Measurements from ENCODE around the gene FAM174B.

Gene FAM174B

GRCh38 chr15:92636908-92637481 lies 18.6 kb downstream of the FAM174B start:
- no peak for DNase-seq (ENCODE audit: low read depth)
- no peak overlapping the region for H3K4me3 ChIP-seq (replicated peaks; ENCODE audit: low read depth, low read length)
- TF ChIP-seq CTCF (IDR thresholded peaks at IDR 0.05; ENCODE audit: low read length, missing control alignments) = no peak

GRCh38 chr15:92636401-92636907 lies 19.1 kb downstream of the FAM174B start:
- H3K4me3 ChIP-seq (replicated peaks; ENCODE audit: low read depth, low read length) = no peak overlapping the region
- TF ChIP-seq CTCF (IDR thresholded peaks at IDR 0.05; ENCODE audit: low read length, missing control alignments) = no peak
- no peak for DNase-seq (ENCODE audit: low read depth)

GRCh38 chr15:92634671-92635201 lies 20.8 kb downstream of the FAM174B start:
- no peak for DNase-seq (ENCODE audit: low read depth)
- TF ChIP-seq CTCF (IDR thresholded peaks at IDR 0.05; ENCODE audit: low read length, missing control alignments) = no peak
- no peak overlapping the region for H3K4me3 ChIP-seq (replicated peaks; ENCODE audit: low read depth, low read length)

- H3K4me3 ChIP-seq (replicated peaks; ENCODE audit: low read depth, low read length) = no peak overlapping the region
- no peak for TF ChIP-seq CTCF (IDR thresholded peaks at IDR 0.05; ENCODE audit: low read length, missing control alignments)
- no peak for DNase-seq (ENCODE audit: low read depth)
Measured at GRCh38 chr15:92634060-92634459, 21.5 kb downstream of the FAM174B start.

- no peak overlapping the region for H3K4me3 ChIP-seq (replicated peaks; ENCODE audit: low read depth, low read length)
- DNase-seq (ENCODE audit: low read depth) = no peak
- no peak for TF ChIP-seq CTCF (IDR thresholded peaks at IDR 0.05; ENCODE audit: low read length, missing control alignments)
Measured at GRCh38 chr15:92633418-92633817, 22.2 kb downstream of the FAM174B start.

- TF ChIP-seq CTCF (IDR thresholded peaks at IDR 0.05; ENCODE audit: low read length, missing control alignments) = no peak
- no peak overlapping the region for H3K4me3 ChIP-seq (replicated peaks; ENCODE audit: low read depth, low read length)
- no peak for DNase-seq (ENCODE audit: low read depth)
Measured at GRCh38 chr15:92633001-92633400, 22.6 kb downstream of the FAM174B start.

GRCh38 chr15:92631721-92632120 lies 23.9 kb downstream of the FAM174B start:
- no peak for TF ChIP-seq CTCF (IDR thresholded peaks at IDR 0.05; ENCODE audit: low read length, missing control alignments)
- H3K4me3 ChIP-seq (replicated peaks; ENCODE audit: low read depth, low read length) = no peak overlapping the region
- DNase-seq (ENCODE audit: low read depth) = no peak

Data from fibroblast of pulmonary artery (primary cell).